Mesenchymal stem cell (in vitro differentiated cells and primary cell): ENCODE measurements around the gene PRPF4.

Experiments used
- DNase-seq: peaks from one replicate; pipeline ENCODE4 v3.0.0-alpha.2; 2013
- H2AFZ ChIP-seq: one replicate; pipeline ENCODE4 v1.6.1; 2013; ENCODE audit warnings: low read depth, mild to moderate bottlenecking, control low read depth, inconsistent platforms, low read length, moderate library complexity
- H2AK5ac ChIP-seq: 2 replicates; pipeline ENCODE4 v1.6.1; 2013; ENCODE audit warnings: low read length, moderate library complexity, mild to moderate bottlenecking, inconsistent platforms; ENCODE audit not compliant: severe bottlenecking
- H2BK120ac ChIP-seq: one replicate; pipeline ENCODE4 v1.6.1; 2013; ENCODE audit warnings: low read depth, mild to moderate bottlenecking, inconsistent platforms, low read length, moderate library complexity
- H2BK12ac ChIP-seq, 2 experiments: one replicate each; pipeline ENCODE4 v1.6.1; 2013; ENCODE audit warnings: inconsistent platforms in 2 of 2, low read length in 2 of 2, mild to moderate bottlenecking in 2 of 2, moderate library complexity in 2 of 2, control low read depth in 1 of 2
- H2BK15ac ChIP-seq: one replicate; pipeline ENCODE4 v1.6.1; 2013; ENCODE audit warnings: mild to moderate bottlenecking, low read depth, inconsistent platforms; ENCODE audit not compliant: poor library complexity, severe bottlenecking
- H2BK5ac ChIP-seq: 2 replicates; pipeline ENCODE4 v1.6.1; 2013; ENCODE audit warnings: low read depth, mild to moderate bottlenecking, low read length, control low read depth, inconsistent platforms; ENCODE audit not compliant: poor library complexity, severe bottlenecking
- H3K14ac ChIP-seq, 2 experiments: one replicate each; pipeline ENCODE4 v1.6.1; 2013; ENCODE audit warnings: inconsistent platforms in 2 of 2, low read length in 2 of 2, control low read depth in 1 of 2, mild to moderate bottlenecking in 1 of 2, moderate library complexity in 1 of 2
- H3K18ac ChIP-seq, 2 experiments: one replicate each; pipeline ENCODE4 v1.6.1; 2013; ENCODE audit warnings: inconsistent platforms in 2 of 2, low read length in 2 of 2, control low read depth in 1 of 2, low read depth in 1 of 2, mild to moderate bottlenecking in 1 of 2
- H3K23ac ChIP-seq, 2 experiments: one replicate each; pipeline ENCODE4 v1.6.1; 2013; ENCODE audit warnings: inconsistent platforms in 2 of 2, low read length in 2 of 2, mild to moderate bottlenecking in 2 of 2, moderate library complexity in 2 of 2, control low read depth in 1 of 2
- H3K27ac ChIP-seq: 2 replicates; pipeline ENCODE4 v1.5.1; 2013; ENCODE audit warnings: mild to moderate bottlenecking, moderate library complexity, low read length, control low read depth, inconsistent platforms; ENCODE audit not compliant: poor library complexity, severe bottlenecking
- H3K27me3 ChIP-seq, 2 experiments: 2 replicates each; pipeline versions ENCODE4 v1.6.1 to v1.7.0; 2013; ENCODE audit warnings: low read length in 2 of 2, mild to moderate bottlenecking in 2 of 2, moderate library complexity in 2 of 2, control low read depth in 1 of 2, inconsistent platforms in 1 of 2; ENCODE audit not compliant: control insufficient read depth in 1 of 2, insufficient read depth in 1 of 2
- H3K36me3 ChIP-seq, 2 experiments: 2 replicates each; pipeline versions ENCODE4 v1.6.1 to v1.7.0; 2013; ENCODE audit warnings: low read length in 2 of 2, control low read depth in 1 of 2, inconsistent platforms in 1 of 2, low read depth in 1 of 2, mild to moderate bottlenecking in 1 of 2; ENCODE audit not compliant: insufficient read depth in 2 of 2, control insufficient read depth in 1 of 2
- H3K4ac ChIP-seq, 2 experiments: one replicate each; pipeline ENCODE4 v1.6.1; 2013; ENCODE audit warnings: inconsistent platforms in 2 of 2, low read length in 2 of 2, mild to moderate bottlenecking in 2 of 2, moderate library complexity in 2 of 2, control low read depth in 1 of 2, low read depth in 1 of 2
- H3K4me1 ChIP-seq: 2 replicates; pipeline ENCODE4 v1.6.1; 2013; ENCODE audit warnings: low read depth, low read length, control low read depth; ENCODE audit not compliant: control insufficient read depth, insufficient read depth
- H3K4me2 ChIP-seq: 2 replicates; pipeline ENCODE4 v1.6.1; 2013; ENCODE audit warnings: low read length, mild to moderate bottlenecking, inconsistent platforms; ENCODE audit not compliant: poor library complexity, severe bottlenecking
- H3K4me3 ChIP-seq, 2 experiments: 2 replicates each; pipeline versions ENCODE4 v1.5.1 to v1.7.0; 2013; ENCODE audit warnings: low read length in 2 of 2, mild to moderate bottlenecking in 2 of 2, control low read depth in 1 of 2, low read depth in 1 of 2; ENCODE audit not compliant: insufficient read depth in 1 of 2
- H3K79me1 ChIP-seq: replicated peaks from 2 replicates; pipeline ENCODE4 v1.6.1; 2013; ENCODE audit warnings: mild to moderate bottlenecking, control low read depth, low read length, inconsistent platforms; ENCODE audit not compliant: poor library complexity, severe bottlenecking
- H3K9ac ChIP-seq: 2 replicates; pipeline ENCODE4 v1.7.0; 2013; ENCODE audit warnings: mild to moderate bottlenecking, low read length, moderate library complexity
- H3K9me3 ChIP-seq: 2 replicates; pipeline ENCODE4 v1.7.0; 2013; ENCODE audit warnings: mild to moderate bottlenecking, low read length; ENCODE audit not compliant: control insufficient read depth
- H4K8ac ChIP-seq: one replicate; pipeline ENCODE4 v1.6.1; 2013; ENCODE audit warnings: inconsistent platforms, mild to moderate bottlenecking, low read length, moderate library complexity
- H4K91ac ChIP-seq: one replicate; pipeline ENCODE4 v1.6.1; 2013; ENCODE audit warnings: mild to moderate bottlenecking, low read length, inconsistent platforms
- WGBS: methylation state at CpG from one replicate; pipeline ENCODE4 v1.1.7; 2013; ENCODE audit warnings: mixed read lengths; 5-methylcytosine and 5-hydroxymethylcytosine counted together

Gene PRPF4

DNA sequence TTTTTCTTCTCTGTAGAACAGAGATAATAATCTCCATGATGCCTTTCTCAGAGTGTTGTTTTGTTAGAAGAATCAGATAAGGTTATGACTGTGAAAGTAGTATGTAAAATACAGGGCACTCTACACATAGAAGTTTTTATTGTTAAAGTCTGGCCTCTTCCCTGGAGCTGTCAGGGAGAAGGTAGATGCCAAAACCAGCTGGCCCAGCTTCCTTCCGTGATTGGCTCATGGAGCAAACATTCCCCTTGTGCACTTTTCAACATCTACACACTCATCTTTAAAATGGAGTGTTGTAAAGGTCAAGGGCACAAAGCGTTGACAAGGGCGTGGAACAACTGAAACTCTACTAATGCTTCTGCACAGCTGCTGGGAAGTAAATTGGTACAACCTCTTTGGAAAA, 35.1 kb downstream of the PRPF4 start:
- Histone ChIP-seq H2BK5ac (no peak overlapping the region), H4K91ac (no peak overlapping the region), H3K4me2 (no peak overlapping the region), H2AK5ac (no peak overlapping the region), H3K36me3 (peaks cover 0 to 2% of the 10 kb centered on the region in 2 experiments), H2BK15ac (no peak overlapping the region), H4K8ac (no peak overlapping the region), H3K79me1 (no peaks in the 10 kb centered on the region), H3K27ac (no peak overlapping the region), H3K9ac (no peak overlapping the region), H3K4me1 (peaks cover 4% of the 10 kb centered on the region), H2BK12ac (no peak overlapping the region), H3K4me3 (no peak overlapping the region), H3K14ac (no peak overlapping the region), H3K23ac (no peak overlapping the region), H3K27me3 (no peaks in the 10 kb centered on the region), H3K4ac (no peak overlapping the region), H2BK120ac (no peak overlapping the region), H2AFZ (no peak overlapping the region), H3K18ac (no peak overlapping the region), H3K9me3 (no peaks in the 10 kb centered on the region)
- DNase-seq: no peak
- WGBS: 100% methylated on average over 2 of the region's 3 CpGs

GRCh38 chr9:113311961-113312360, 36.5 kb downstream of the PRPF4 start:
- H3K14ac ChIP-seq: no peak overlapping the region
- H3K4me1 ChIP-seq: peaks cover 4% of the 10 kb centered on the region
- no peak overlapping the region for H3K4me3 ChIP-seq
- no peaks in the 10 kb centered on the region for H3K9me3 ChIP-seq
- no peak overlapping the region for H2AK5ac ChIP-seq
- no peak for DNase-seq
- H3K36me3 ChIP-seq: peaks cover 0 to 8% of the 10 kb centered on the region in 2 experiments
- no peak overlapping the region for H3K27ac ChIP-seq
- H2BK12ac ChIP-seq: no peak overlapping the region
- H2AFZ ChIP-seq: no peak overlapping the region
- H3K4me2 ChIP-seq: no peak overlapping the region
- H3K4ac ChIP-seq: no peak overlapping the region
- no peak overlapping the region for H2BK120ac ChIP-seq
- H3K9ac ChIP-seq: no peak overlapping the region
- H3K18ac ChIP-seq: peak overlapping the region in 1 of 2 experiments; percentile 34
- no peaks in the 10 kb centered on the region for H3K79me1 ChIP-seq
- H4K91ac ChIP-seq: no peak overlapping the region
- no peak overlapping the region for H4K8ac ChIP-seq
- H3K23ac ChIP-seq: no peak overlapping the region
- no peak overlapping the region for H2BK5ac ChIP-seq
- WGBS: 60% methylated on average over 1 of the region's 3 CpGs
- H3K27me3 ChIP-seq: no peaks in the 10 kb centered on the region
- no peak overlapping the region for H2BK15ac ChIP-seq

DNA sequence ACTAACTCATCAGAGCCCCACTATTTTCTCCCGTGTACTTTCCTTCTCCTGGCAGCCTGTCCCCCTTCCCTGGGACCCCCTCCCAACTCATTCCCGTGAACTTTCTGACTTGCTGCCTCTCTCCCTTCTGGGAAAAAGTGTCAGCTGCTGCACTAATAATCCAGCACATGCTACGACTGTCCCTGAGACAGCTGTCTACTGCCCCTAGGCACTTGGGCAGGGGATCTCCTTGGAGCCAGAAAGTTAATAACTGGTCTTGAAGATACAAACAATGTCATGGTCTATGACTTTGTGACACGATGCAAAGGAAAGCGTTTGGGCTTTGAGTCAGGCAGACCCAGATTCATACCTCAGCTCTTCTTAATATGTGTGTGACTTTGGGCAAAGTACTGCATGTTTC, 37.8 kb downstream of the PRPF4 start:
- Histone ChIP-seq H2BK12ac (no peak overlapping the region), H2AFZ (no peak overlapping the region), H3K18ac (no peak overlapping the region), H3K23ac (no peak overlapping the region), H4K91ac (no peak overlapping the region), H3K27me3 (no peaks in the 10 kb centered on the region), H3K79me1 (no peaks in the 10 kb centered on the region), H2AK5ac (no peak overlapping the region), H3K4ac (no peak overlapping the region), H3K14ac (no peak overlapping the region), H3K36me3 (peaks cover 0 to 18% of the 10 kb centered on the region in 2 experiments), H3K9ac (no peak overlapping the region), H3K4me1 (no peaks in the 10 kb centered on the region), H2BK15ac (no peak overlapping the region), H4K8ac (no peak overlapping the region), H3K4me2 (no peak overlapping the region), H2BK5ac (no peak overlapping the region), H2BK120ac (no peak overlapping the region), H3K9me3 (no peaks in the 10 kb centered on the region), H3K4me3 (no peak overlapping the region), H3K27ac (no peak overlapping the region)
- no peak for DNase-seq
- 73% methylated on average over 5 of the region's 5 CpGs for WGBS

- Histone ChIP-seq H3K79me1 (no peaks in the 10 kb centered on the region), H3K9me3 (no peaks in the 10 kb centered on the region), H3K4me3 (no peak overlapping the region), H3K27me3 (peaks cover 0 to 3% of the 10 kb centered on the region in 2 experiments), H2AK5ac (no peak overlapping the region), H3K9ac (no peak overlapping the region), H2BK120ac (no peak overlapping the region), H3K27ac (no peak overlapping the region), H2BK5ac (no peak overlapping the region), H3K14ac (no peak overlapping the region), H2BK15ac (no peak overlapping the region), H3K18ac (no peak overlapping the region), H2AFZ (no peak overlapping the region), H3K4me1 (no peaks in the 10 kb centered on the region), H3K23ac (no peak overlapping the region), H4K91ac (no peak overlapping the region), H3K4ac (no peak overlapping the region), H3K36me3 (peaks cover 0 to 37% of the 10 kb centered on the region in 2 experiments), H2BK12ac (no peak overlapping the region), H3K4me2 (no peak overlapping the region), H4K8ac (no peak overlapping the region)
- no peak for DNase-seq
Observed at GRCh38 chr9:113315231-113315630, 39.8 kb downstream of the PRPF4 start.
